H1 (cell line): Measurements from ENCODE around the gene TMEM130. TPM values are rescaled to one million over a fixed set of nuclear protein-coding genes. Genes with fewer than 3 reads are reported as not detected.

ENCODE experiments used
- CTCF ChIA-PET: fragments of 300-600 bp; sonication (Branson Sonifier 250); formaldehyde crosslinking; loops from one replicate; lab custom pipeline; 2021; ENCODE audit not compliant: partially characterized antibody; lab: Charles Lee
- POLR2A ChIA-PET: fragments of 300-600 bp; sonication (Branson Sonifier 250); formaldehyde crosslinking; loops from one replicate; lab custom pipeline; 2021; ENCODE audit warnings: inconsistent platforms; ENCODE audit not compliant: partially characterized antibody; lab: Charles Lee
- DNase-seq, 2 experiments: peaks; one replicate each; pipeline versions ENCODE4 v3.0.0 to v3.0.0-alpha.2; 2010 to 2022; ENCODE audit warnings: low spot score in 2 of 2, low read depth in 1 of 2, mixed read lengths in 1 of 2
- FAIRE-seq: peaks from 2 replicates; lab custom pipeline; 2011; peaks lifted over from hg19 to GRCh38; lab: Jason Lieb, UNC
- H2AFZ ChIP-seq: 2 replicates; pipeline ENCODE4 v1.8.1; 2012; ENCODE audit warnings: low read length, inconsistent platforms
- H2AK5ac ChIP-seq: 2 replicates; pipeline ENCODE4 v1.6.1; 2013; ENCODE audit warnings: low read depth, low read length
- H2BK120ac ChIP-seq: replicated peaks from 2 replicates; pipeline ENCODE3; 2013; ENCODE audit warnings: low read depth, low read length, inconsistent platforms
- H2BK12ac ChIP-seq: 2 replicates; pipeline ENCODE4 v1.6.1; 2013; ENCODE audit warnings: low read depth, low read length
- H2BK15ac ChIP-seq: 2 replicates; pipeline ENCODE4 v1.6.1; 2013; ENCODE audit warnings: low read length
- H2BK20ac ChIP-seq: 2 replicates; pipeline ENCODE4 v1.6.1; 2013; ENCODE audit warnings: low read length
- H2BK5ac ChIP-seq: 2 replicates; pipeline ENCODE4 v1.6.1; 2013; ENCODE audit warnings: low read depth, low read length
- H3K14ac ChIP-seq: 2 replicates; pipeline ENCODE4 v1.6.1; 2013; ENCODE audit warnings: inconsistent platforms; ENCODE audit not compliant: insufficient read length
- H3K18ac ChIP-seq: 2 replicates; pipeline ENCODE4 v1.6.1; 2013; ENCODE audit warnings: low read length; ENCODE audit errors: extremely low read depth
- H3K23ac ChIP-seq: 2 replicates; pipeline ENCODE4 v1.6.1; 2013; ENCODE audit warnings: inconsistent platforms; ENCODE audit not compliant: insufficient read length
- H3K23me2 ChIP-seq: 2 replicates; pipeline ENCODE4 v1.6.1; 2013; ENCODE audit warnings: low read depth, low read length
- H3K27ac ChIP-seq: 2 replicates; pipeline ENCODE4 v1.6.1; 2011; ENCODE audit warnings: low read depth, low read length, inconsistent platforms
- H3K27me3 ChIP-seq, 4 experiments: replicated peaks in 1 of 4; 1 replicate in 1 of 4; 2 replicates in 3 of 4; pipeline versions ENCODE4 v1.6.1 to v1.8.1; 2011 to 2013; ENCODE audit warnings: low read length in 3 of 4, mild to moderate bottlenecking in 3 of 4, inconsistent platforms in 2 of 4, mixed read lengths in 2 of 4, moderate library complexity in 1 of 4; ENCODE audit not compliant: control insufficient read depth in 3 of 4, insufficient read depth in 3 of 4; ENCODE audit errors: extremely low read depth in 1 of 4
- H3K36me3 ChIP-seq, 4 experiments: 2 replicates each; pipeline versions ENCODE4 v1.6.1 to v1.8.1; 2011 to 2013; ENCODE audit warnings: mild to moderate bottlenecking in 4 of 4, low read length in 3 of 4, moderate library complexity in 2 of 4, control low read depth in 1 of 4, inconsistent platforms in 1 of 4; ENCODE audit not compliant: insufficient read depth in 4 of 4, control insufficient read depth in 2 of 4
- H3K4ac ChIP-seq: replicated peaks from 2 replicates; pipeline ENCODE3; 2013; ENCODE audit warnings: low read length, low read depth, mixed read lengths, inconsistent platforms; ENCODE audit not compliant: insufficient read length
- H3K4me1 ChIP-seq, 4 experiments: replicated peaks in 1 of 4; 1 replicate in 1 of 4; 2 replicates in 3 of 4; pipeline versions ENCODE4 v1.6.1 to v1.8.1; 2011 to 2013; ENCODE audit warnings: low read length in 3 of 4, inconsistent platforms in 2 of 4, mixed read lengths in 1 of 4; ENCODE audit not compliant: insufficient read depth in 4 of 4, control insufficient read depth in 3 of 4
- H3K4me2 ChIP-seq, 2 experiments: 2 replicates each; pipeline versions ENCODE4 v1.6.1 to v1.8.1; 2011 to 2013; ENCODE audit warnings: low read depth in 2 of 2, low read length in 2 of 2, control low read depth in 1 of 2, inconsistent platforms in 1 of 2, mild to moderate bottlenecking in 1 of 2; ENCODE audit not compliant: insufficient read depth in 1 of 2
- H3K4me3 ChIP-seq, 4 experiments: fragments of 200-600, 300-600 bp in 1 of 4; sonication (generic), shearing (Covaris generic), sonication (Bioruptor Twin) in 1 of 4; 2 replicates each; pipeline versions ENCODE4 v1.5.1 to v1.8.1; 2011 to 2016; ENCODE audit warnings: low read length in 4 of 4, low read depth in 3 of 4, control low read depth in 2 of 4, inconsistent platforms in 2 of 4, mild to moderate bottlenecking in 2 of 4, mixed read lengths in 1 of 4, moderate library complexity in 1 of 4; ENCODE audit not compliant: insufficient read depth in 2 of 4; ENCODE audit errors: extremely low read depth in 1 of 4
- H3K56ac ChIP-seq: replicated peaks from 2 replicates; pipeline ENCODE3; 2013; ENCODE audit warnings: low read depth, mild to moderate bottlenecking, mixed read lengths, low read length, inconsistent platforms; ENCODE audit not compliant: insufficient read length
- H3K79me1 ChIP-seq: 2 replicates; pipeline ENCODE4 v1.6.1; 2013; ENCODE audit warnings: low read depth, low read length, control low read depth
- H3K79me2 ChIP-seq, 2 experiments: 2 replicates each; pipeline versions ENCODE4 v1.6.1 to v1.8.1; 2012 to 2013; ENCODE audit warnings: low read length in 2 of 2, mild to moderate bottlenecking in 2 of 2, inconsistent platforms in 1 of 2; ENCODE audit not compliant: insufficient read depth in 2 of 2, control insufficient read depth in 1 of 2
- H3K9ac ChIP-seq, 4 experiments: replicated peaks in 1 of 4; 1 replicate in 1 of 4; 2 replicates in 3 of 4; pipeline versions ENCODE4 v1.6.1 to v1.8.1; 2011 to 2013; ENCODE audit warnings: low read depth in 3 of 4, low read length in 3 of 4, control low read depth in 2 of 4, mild to moderate bottlenecking in 2 of 4, moderate library complexity in 2 of 4, inconsistent platforms in 1 of 4; ENCODE audit errors: extremely low read depth in 1 of 4
- H3K9me3 ChIP-seq, 2 experiments: 2 replicates each; pipeline versions ENCODE4 v1.6.1 to v1.8.1; 2012 to 2013; ENCODE audit warnings: mild to moderate bottlenecking in 2 of 2, moderate library complexity in 2 of 2, control low read depth in 1 of 2, inconsistent platforms in 1 of 2, low read depth in 1 of 2, low read length in 1 of 2, mixed read lengths in 1 of 2; ENCODE audit not compliant: insufficient read depth in 2 of 2
- H4K20me1 ChIP-seq, 2 experiments: replicated peaks in 1 of 2; 2 replicates each; pipeline versions ENCODE3 to v1.8.1; 2011 to 2013; ENCODE audit warnings: inconsistent platforms in 2 of 2, low read length in 2 of 2, mild to moderate bottlenecking in 1 of 2; ENCODE audit not compliant: insufficient read depth in 2 of 2, control insufficient read depth in 1 of 2
- H4K5ac ChIP-seq: 2 replicates; pipeline ENCODE4 v1.6.1; 2013; ENCODE audit warnings: low read length, low read depth, mixed read lengths, inconsistent platforms; ENCODE audit not compliant: insufficient read length
- H4K8ac ChIP-seq: 2 replicates; pipeline ENCODE4 v1.8.0; 2013; ENCODE audit warnings: mild to moderate bottlenecking, moderate library complexity, low read length, inconsistent platforms; ENCODE audit not compliant: insufficient read depth; ENCODE audit errors: extremely low read depth
- H4K91ac ChIP-seq: replicated peaks from 2 replicates; pipeline ENCODE3; 2013; ENCODE audit warnings: low read length, mixed read lengths, inconsistent platforms; ENCODE audit not compliant: insufficient read length
- EZH2 ChIP-seq: fragments of 200-600 bp; sonication (generic); IDR thresholded peaks from 2 replicates; pipeline ENCODE4 v1.7.1; 2012; ENCODE audit warnings: low read depth, mild to moderate bottlenecking, moderate library complexity, low read length, inconsistent platforms; ENCODE audit not compliant: severe bottlenecking
- POU5F1 ChIP-seq: IDR thresholded peaks from 2 replicates; pipeline ENCODE4 v1.6.1; 2011; ENCODE audit warnings: low read depth, mild to moderate bottlenecking, low read length, moderate library complexity
- TAF1 ChIP-seq: IDR thresholded peaks from 2 replicates; pipeline ENCODE4 v1.6.1; 2011; ENCODE audit warnings: mild to moderate bottlenecking, low read depth, low read length
- YY1 ChIP-seq: IDR thresholded peaks from 2 replicates; pipeline ENCODE4 v1.6.1; 2011; ENCODE audit warnings: low read depth, mild to moderate bottlenecking, low read length
- WGBS, 2 experiments: shearing (Covaris generic) in 1 of 2; methylation state at CpG; one replicate each; pipeline versions ENCODE4 v1.1.6 to v1.1.7; 2013 to 2015; ENCODE audit warnings: low lambda C conversion rate in 2 of 2, mixed read lengths in 2 of 2, inconsistent platforms in 1 of 2, low coverage in 1 of 2, missing lambda C conversion rate in 1 of 2; ENCODE audit not compliant: insufficient replicate concordance in 2 of 2, insufficient coverage in 1 of 2, insufficient read length in 1 of 2; ENCODE audit errors: extremely low coverage in 1 of 2, missing lambda C conversion rate in 1 of 2; 5-methylcytosine and 5-hydroxymethylcytosine counted together
- polyA plus RNA-seq, 7 experiments: library from polyadenylated mRNA; depleted of rRNA in 3 of 7; stranded (reverse) in 5 of 7; unstranded in 2 of 7; fragments of >200 nt in 5 of 7; fragments of 200-250 nt in 2 of 7; gene quantifications; 1 replicate in 5 of 7; 2 replicates in 1 of 7; 4 replicates in 1 of 7; pipeline versions ENCODE4 v1.2.1 to v1.2.3, GENCODE V29; 2011 to 2013; ENCODE audit warnings: missing spikeins in 2 of 7, mixed read lengths in 2 of 7
- total RNA-seq: library from RNA; stranded (reverse); fragmentation: NEBNext Ultra II Directional; extraction: Animal tissue kit (Norgen Biotek cat#: 25700); gene quantifications from 2 replicates; pipeline ENCODE4 v1.2.1, GENCODE V29; 2021
- TF ChIP-seq, protein P1 (sequence below), 3 experiments: IDR thresholded peaks; 1 replicate in 2 of 3; 2 replicates in 1 of 3; pipeline versions ENCODE4 v1.5.1 to v1.6.1; 2011; ENCODE audit warnings: low read length in 3 of 3, mild to moderate bottlenecking in 3 of 3, inconsistent platforms in 2 of 3, low read depth in 1 of 3, moderate library complexity in 1 of 3; ENCODE audit not compliant: insufficient read depth in 1 of 3; ENCODE audit errors: control extremely low read depth in 1 of 3
- TF ChIP-seq, protein P2 (sequence below): IDR thresholded peaks from 2 replicates; pipeline ENCODE4 v1.6.1; 2012; ENCODE audit warnings: inconsistent platforms
- TF ChIP-seq, protein P3 (sequence below): IDR thresholded peaks from 2 replicates; pipeline ENCODE4 v1.6.1; 2011; ENCODE audit warnings: low read depth, mild to moderate bottlenecking, low read length; ENCODE audit not compliant: insufficient read depth
- TF ChIP-seq, protein P4 (sequence below): IDR thresholded peaks from 2 replicates; pipeline ENCODE4 v1.6.1; 2012; ENCODE audit warnings: low read length, inconsistent platforms

Gene TMEM130
- total and polyA plus RNA-seq, 2 of the 8 experiments (the other 6 are each of a cell fraction or from before 2014, with no cell fraction given) = 2.9 to 6.6 TPM

DNA sequence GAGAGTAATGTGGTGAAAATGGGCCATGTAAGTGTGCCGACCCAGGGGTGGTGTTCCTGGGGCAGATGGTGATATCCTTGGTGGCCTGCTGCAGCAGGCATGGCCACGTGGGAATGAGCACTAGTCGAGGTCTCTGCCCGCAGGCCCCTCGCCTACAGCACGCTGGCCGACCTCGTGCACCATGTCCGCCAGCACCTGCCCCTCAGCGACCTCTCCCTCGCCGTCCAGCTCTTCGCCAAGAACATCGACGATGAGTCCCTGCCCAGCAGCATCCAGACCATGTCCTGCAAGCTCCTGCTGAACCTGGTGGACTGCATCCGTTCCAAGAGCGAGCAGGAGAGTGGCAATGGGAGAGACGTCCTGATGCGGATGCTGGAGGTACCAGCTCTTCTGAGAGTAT lies 38.8 kb upstream of the TMEM130 start:
- Histone ChIP-seq H2AFZ (no peak overlapping the region), H3K4me2 (no peak overlapping the region), H3K14ac (no peak overlapping the region), H3K27ac (no peak overlapping the region), H2BK120ac (no peak overlapping the region), H2BK12ac (no peak overlapping the region), H3K79me2 (no peaks in the 10 kb centered on the region), H4K8ac (no peak overlapping the region), H3K56ac (no peak overlapping the region), H4K20me1 (peaks cover 0 to 2% of the 10 kb centered on the region in 2 experiments), H3K4ac (no peak overlapping the region), H3K23ac (no peak overlapping the region), H4K5ac (no peak overlapping the region), H4K91ac (no peak overlapping the region), H3K79me1 (no peaks in the 10 kb centered on the region; the same call in 1 of the 2 replicates), H3K9ac (no peak overlapping the region), H3K36me3 (peaks cover 45 to 96% (median 80%) of the 10 kb centered on the region in 4 experiments), H2BK5ac (no peak overlapping the region), H3K4me3 (no peak overlapping the region), H3K9me3 (peaks cover 0 to 4% of the 10 kb centered on the region in 2 experiments; a peak in 2 of 4 replicates), H3K18ac (no peak overlapping the region), H2BK20ac (no peak overlapping the region), H3K4me1 (no peaks in the 10 kb centered on the region), H2AK5ac (no peak overlapping the region), H2BK15ac (no peak overlapping the region), H3K27me3 (no peaks in the 10 kb centered on the region), H3K23me2 (no peaks in the 10 kb centered on the region)
- DNase-seq = no peak
- FAIRE-seq = no peak
- 93% methylated on average over 19 of the region's 19 CpGs; no CpG with 5 or more reads in 1 of the 2 experiments for WGBS, 2 experiments
- CTCF ChIA-PET = interaction anchor here (1.2 kb wide), 1 partner anchor 13 kb away, joined by 4 read pairs; no protein-coding TSS in a partner anchor
- POLR2A ChIA-PET = no interaction called here
- TF ChIP-seq EZH2 = no peak
- no peak for TF ChIP-seq POU5F1
- TF ChIP-seq TAF1 = no peak
- no peak for TF ChIP-seq YY1
- TF ChIP-seq, protein P1, sequence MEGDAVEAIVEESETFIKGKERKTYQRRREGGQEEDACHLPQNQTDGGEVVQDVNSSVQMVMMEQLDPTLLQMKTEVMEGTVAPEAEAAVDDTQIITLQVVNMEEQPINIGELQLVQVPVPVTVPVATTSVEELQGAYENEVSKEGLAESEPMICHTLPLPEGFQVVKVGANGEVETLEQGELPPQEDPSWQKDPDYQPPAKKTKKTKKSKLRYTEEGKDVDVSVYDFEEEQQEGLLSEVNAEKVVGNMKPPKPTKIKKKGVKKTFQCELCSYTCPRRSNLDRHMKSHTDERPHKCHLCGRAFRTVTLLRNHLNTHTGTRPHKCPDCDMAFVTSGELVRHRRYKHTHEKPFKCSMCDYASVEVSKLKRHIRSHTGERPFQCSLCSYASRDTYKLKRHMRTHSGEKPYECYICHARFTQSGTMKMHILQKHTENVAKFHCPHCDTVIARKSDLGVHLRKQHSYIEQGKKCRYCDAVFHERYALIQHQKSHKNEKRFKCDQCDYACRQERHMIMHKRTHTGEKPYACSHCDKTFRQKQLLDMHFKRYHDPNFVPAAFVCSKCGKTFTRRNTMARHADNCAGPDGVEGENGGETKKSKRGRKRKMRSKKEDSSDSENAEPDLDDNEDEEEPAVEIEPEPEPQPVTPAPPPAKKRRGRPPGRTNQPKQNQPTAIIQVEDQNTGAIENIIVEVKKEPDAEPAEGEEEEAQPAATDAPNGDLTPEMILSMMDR (IDR thresholded peaks at IDR 0.05; ENCODE audit: control extremely low read depth in 1 of 3, insufficient read depth in 1 of 3, low read depth in 1 of 3, low read length in 3 of 3) = no peak
- TF ChIP-seq, protein P2, sequence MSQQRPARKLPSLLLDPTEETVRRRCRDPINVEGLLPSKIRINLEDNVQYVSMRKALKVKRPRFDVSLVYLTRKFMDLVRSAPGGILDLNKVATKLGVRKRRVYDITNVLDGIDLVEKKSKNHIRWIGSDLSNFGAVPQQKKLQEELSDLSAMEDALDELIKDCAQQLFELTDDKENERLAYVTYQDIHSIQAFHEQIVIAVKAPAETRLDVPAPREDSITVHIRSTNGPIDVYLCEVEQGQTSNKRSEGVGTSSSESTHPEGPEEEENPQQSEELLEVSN = no peak
- TF ChIP-seq, protein P3, sequence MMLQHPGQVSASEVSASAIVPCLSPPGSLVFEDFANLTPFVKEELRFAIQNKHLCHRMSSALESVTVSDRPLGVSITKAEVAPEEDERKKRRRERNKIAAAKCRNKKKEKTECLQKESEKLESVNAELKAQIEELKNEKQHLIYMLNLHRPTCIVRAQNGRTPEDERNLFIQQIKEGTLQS = no peak
- TF ChIP-seq, protein P4, sequence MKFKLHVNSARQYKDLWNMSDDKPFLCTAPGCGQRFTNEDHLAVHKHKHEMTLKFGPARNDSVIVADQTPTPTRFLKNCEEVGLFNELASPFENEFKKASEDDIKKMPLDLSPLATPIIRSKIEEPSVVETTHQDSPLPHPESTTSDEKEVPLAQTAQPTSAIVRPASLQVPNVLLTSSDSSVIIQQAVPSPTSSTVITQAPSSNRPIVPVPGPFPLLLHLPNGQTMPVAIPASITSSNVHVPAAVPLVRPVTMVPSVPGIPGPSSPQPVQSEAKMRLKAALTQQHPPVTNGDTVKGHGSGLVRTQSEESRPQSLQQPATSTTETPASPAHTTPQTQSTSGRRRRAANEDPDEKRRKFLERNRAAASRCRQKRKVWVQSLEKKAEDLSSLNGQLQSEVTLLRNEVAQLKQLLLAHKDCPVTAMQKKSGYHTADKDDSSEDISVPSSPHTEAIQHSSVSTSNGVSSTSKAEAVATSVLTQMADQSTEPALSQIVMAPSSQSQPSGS = no peak
